Mucosa of stomach (tissue), 1 donor: ENCODE results near the gene PON1.

Experiments
- H3K27me3 ChIP-seq: one replicate; pipeline ENCODE4 v1.7.0; 2013; ENCODE audit warnings: mild to moderate bottlenecking, low read length; ENCODE audit not compliant: control insufficient read depth, insufficient read depth
- H3K36me3 ChIP-seq: one replicate; pipeline ENCODE4 v1.7.0; 2013; ENCODE audit warnings: low read length; ENCODE audit not compliant: control insufficient read depth, insufficient read depth
- H3K4me1 ChIP-seq: one replicate; pipeline ENCODE4 v1.7.0; 2013; ENCODE audit warnings: mild to moderate bottlenecking, low read length; ENCODE audit not compliant: control insufficient read depth, insufficient read depth
- H3K4me3 ChIP-seq: one replicate; pipeline ENCODE4 v1.7.0; 2013; ENCODE audit warnings: low read length
- H3K9ac ChIP-seq: one replicate; pipeline ENCODE4 v1.7.0; 2013; ENCODE audit warnings: mild to moderate bottlenecking, low read length, moderate library complexity
- H3K9me3 ChIP-seq: one replicate; pipeline ENCODE4 v1.7.0; 2013; ENCODE audit warnings: mild to moderate bottlenecking, low read length, moderate library complexity; ENCODE audit not compliant: control insufficient read depth
- donor health status: Pancreatic carcinoma.

Gene PON1

DNA sequence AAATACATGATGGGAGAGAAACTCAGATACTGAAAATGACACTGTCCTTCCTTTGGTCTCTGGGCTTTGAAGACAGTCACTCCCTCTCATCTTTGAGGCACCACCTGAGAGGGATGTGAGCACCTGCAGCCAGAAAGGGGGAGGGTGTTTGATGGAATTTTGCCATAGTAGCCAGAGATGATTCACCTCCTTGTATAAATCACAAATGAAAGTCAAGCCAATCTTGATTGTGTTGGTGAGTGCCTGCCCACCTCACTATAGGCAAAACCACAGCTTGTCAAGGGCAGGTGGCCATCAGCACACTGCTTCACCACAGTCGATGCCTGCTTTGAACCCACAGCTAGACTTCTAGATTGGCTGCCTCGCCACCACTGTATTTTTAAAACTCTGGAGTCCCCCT is 48.2 kb downstream of the PON1 start:
- H3K4me1 ChIP-seq: peaks cover 2% of the 10 kb centered on the region
- H3K4me3 ChIP-seq: no peak overlapping the region
- no peak overlapping the region for H3K9ac ChIP-seq
- H3K36me3 ChIP-seq: no peaks in the 10 kb centered on the region
- H3K9me3 ChIP-seq: no peaks in the 10 kb centered on the region
- H3K27me3 ChIP-seq: no peaks in the 10 kb centered on the region

DNA sequence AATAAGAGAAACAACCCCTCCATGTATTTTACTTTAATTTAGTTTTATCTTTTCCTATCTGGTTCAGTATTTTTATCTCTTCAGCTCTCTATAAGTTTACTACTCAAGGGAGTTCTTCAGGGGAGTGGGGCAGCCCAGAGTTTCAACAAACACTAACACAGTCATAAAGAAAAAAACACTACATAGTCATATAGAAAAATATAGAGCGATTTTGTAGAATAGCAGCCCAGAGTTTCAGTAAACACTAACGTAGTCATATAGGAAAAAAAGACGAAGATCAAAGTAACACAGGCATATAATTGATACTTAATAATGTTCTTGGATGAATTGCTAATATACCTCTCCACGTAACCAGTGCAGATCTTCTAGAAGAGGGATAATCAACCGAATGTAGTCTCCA is 54.7 kb downstream of the PON1 start:
- H3K9ac ChIP-seq: no peak overlapping the region
- H3K27me3 ChIP-seq: no peaks in the 10 kb centered on the region
- H3K9me3 ChIP-seq: no peaks in the 10 kb centered on the region
- no peaks in the 10 kb centered on the region for H3K36me3 ChIP-seq
- peaks cover 6% of the 10 kb centered on the region for H3K4me1 ChIP-seq
- H3K4me3 ChIP-seq: no peak overlapping the region

DNA sequence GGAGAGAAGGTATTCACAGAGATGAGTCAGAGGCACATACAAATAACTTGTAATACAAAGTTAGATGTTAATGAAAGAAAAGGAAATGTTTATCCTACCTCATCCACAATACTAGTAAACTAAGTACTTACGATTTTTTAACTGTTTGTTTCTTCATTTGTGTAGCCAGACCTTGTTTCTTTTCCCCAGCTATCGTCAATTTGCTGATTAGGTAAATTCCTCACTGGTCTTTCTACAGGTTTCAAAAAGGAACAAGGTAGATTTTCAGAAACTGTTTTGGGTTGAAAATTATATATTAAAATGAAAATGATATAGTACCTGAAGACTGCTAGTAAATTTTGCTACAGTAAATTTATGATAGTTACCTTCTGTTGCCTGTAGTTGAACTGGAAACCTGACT is 56.6 kb downstream of the PON1 start:
- Histone ChIP-seq H3K27me3 (no peaks in the 10 kb centered on the region), H3K4me1 (peaks cover 6% of the 10 kb centered on the region), H3K4me3 (no peak overlapping the region), H3K9me3 (no peaks in the 10 kb centered on the region), H3K36me3 (no peaks in the 10 kb centered on the region), H3K9ac (no peak overlapping the region)

DNA sequence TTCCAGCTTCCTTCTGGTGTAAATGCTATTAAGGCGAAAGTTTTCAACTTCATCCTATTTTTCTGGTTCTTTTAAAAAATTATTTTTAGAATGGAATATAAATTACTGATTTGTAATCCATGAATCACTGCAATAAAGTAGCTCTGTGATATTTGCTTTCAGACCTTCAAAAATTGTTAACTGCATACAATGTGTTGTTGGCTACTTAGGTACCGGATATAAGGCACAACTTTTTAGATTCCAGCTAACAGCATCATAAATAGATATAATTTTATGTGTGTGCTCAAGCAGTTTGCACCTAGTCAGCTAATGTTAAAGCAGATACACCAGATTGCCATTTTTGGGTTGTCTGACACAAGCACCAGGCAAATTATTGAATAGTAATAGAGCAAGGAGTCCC is 58.7 kb downstream of the PON1 start:
- H3K9ac ChIP-seq: no peak overlapping the region
- H3K9me3 ChIP-seq: no peaks in the 10 kb centered on the region
- no peaks in the 10 kb centered on the region for H3K4me1 ChIP-seq
- no peaks in the 10 kb centered on the region for H3K27me3 ChIP-seq
- H3K36me3 ChIP-seq: no peaks in the 10 kb centered on the region
- H3K4me3 ChIP-seq: no peak overlapping the region

DNA sequence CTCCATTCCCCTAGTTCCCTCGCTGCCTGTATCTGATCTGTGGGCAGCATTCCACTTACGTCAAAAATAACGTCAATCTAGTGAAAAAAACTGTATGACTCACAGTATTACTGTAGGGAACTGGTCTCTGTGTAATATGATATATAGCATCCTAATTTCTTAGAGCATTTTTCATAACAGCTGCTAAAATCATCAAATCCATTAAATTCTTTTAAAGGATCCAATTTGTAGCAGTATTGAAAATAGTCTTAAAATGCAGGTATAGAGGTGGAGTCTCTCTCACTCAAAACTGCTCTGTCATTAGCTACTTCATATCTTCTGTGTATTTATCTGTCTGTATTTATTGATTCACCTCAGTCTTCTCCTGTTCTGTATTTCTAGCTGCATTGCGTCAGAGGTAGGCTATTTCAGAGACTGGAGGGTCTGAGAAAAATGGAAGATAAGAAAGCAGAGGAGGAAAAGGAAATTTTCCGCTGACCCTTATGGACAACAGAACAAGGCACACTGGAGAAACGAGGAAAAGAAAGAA is 59.9 kb downstream of the PON1 start:
- no peak overlapping the region for H3K4me3 ChIP-seq
- no peaks in the 10 kb centered on the region for H3K4me1 ChIP-seq
- H3K27me3 ChIP-seq: no peaks in the 10 kb centered on the region
- no peak overlapping the region for H3K9ac ChIP-seq
- no peaks in the 10 kb centered on the region for H3K36me3 ChIP-seq
- no peaks in the 10 kb centered on the region for H3K9me3 ChIP-seq

DNA sequence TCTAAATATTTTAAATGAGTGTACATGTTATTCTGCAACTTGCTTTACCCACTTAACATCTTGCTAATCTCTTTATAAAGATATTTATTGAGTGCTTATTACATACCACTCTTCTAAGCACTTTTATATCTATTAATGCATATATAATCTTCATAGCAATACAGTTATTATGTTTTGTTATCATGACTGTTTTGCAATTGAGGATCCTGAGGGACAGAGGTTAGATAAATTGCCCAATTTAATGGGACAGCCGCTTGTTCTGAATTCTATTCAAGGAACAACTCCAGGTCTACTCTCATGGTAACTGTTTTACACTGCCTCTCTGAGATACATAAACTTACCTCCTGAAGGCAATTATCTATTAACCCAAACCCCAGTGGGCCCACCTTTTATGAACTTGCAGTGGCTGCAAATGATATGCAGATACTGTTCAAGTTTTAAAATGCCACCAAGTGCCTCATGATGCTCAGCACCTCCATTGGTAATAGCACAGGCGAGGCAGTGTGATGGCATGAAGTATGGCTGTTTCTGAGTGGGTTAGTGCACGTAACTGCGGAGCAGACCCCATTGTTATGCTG is 60.5 kb downstream of the PON1 start:
- Histone ChIP-seq H3K9ac (no peak overlapping the region), H3K9me3 (no peaks in the 10 kb centered on the region), H3K36me3 (no peaks in the 10 kb centered on the region), H3K27me3 (no peaks in the 10 kb centered on the region), H3K4me1 (no peaks in the 10 kb centered on the region), H3K4me3 (no peak overlapping the region)

DNA sequence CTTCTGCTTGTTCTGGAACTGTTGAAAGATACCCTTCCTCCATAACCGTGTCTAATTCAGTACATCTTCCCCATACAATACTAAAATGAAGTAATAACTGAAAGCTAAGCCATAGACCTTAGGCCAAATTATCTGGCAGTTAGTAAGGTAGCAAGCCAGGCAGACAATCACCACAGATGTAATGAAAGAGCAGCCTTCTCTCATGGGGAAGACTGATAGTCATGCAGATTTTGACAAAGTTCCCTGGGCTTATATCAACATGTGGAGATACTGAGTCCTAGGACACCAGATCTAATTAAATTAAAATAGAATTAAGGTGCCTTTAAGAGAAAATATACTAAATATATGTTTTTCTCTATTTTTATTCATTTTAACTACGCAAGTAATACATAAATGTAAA is 61.5 kb downstream of the PON1 start:
- H3K4me3 ChIP-seq: no peak overlapping the region
- no peak overlapping the region for H3K9ac ChIP-seq
- no peaks in the 10 kb centered on the region for H3K27me3 ChIP-seq
- no peaks in the 10 kb centered on the region for H3K4me1 ChIP-seq
- no peaks in the 10 kb centered on the region for H3K36me3 ChIP-seq
- H3K9me3 ChIP-seq: no peaks in the 10 kb centered on the region

DNA sequence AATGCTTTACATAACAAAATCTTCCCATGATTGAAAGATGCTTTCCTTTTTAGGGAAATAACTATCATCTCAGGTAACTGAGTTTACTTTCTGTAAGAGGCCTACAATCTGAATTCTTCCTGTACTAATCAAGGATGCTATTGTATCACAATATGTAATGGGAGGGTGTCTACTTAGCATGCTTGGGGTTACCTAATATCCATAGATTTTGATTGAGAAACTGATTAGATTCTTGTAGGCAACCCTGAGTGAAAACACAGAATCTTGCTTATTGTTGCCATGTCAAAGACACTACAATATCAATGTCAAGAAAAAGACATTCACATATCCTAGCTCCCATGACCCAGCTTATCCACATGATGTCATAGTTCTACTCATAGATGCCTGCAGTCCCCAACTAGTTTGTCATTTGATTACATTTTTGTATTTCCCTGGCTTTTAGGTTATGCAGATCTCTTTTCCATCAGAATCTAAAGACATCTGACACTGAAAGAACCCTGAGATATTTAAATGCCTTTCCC is 62.4 kb downstream of the PON1 start:
- H3K27me3 ChIP-seq: no peaks in the 10 kb centered on the region
- H3K9ac ChIP-seq: no peak overlapping the region
- H3K9me3 ChIP-seq: no peaks in the 10 kb centered on the region
- H3K4me3 ChIP-seq: no peak overlapping the region
- H3K4me1 ChIP-seq: no peaks in the 10 kb centered on the region
- no peaks in the 10 kb centered on the region for H3K36me3 ChIP-seq

DNA sequence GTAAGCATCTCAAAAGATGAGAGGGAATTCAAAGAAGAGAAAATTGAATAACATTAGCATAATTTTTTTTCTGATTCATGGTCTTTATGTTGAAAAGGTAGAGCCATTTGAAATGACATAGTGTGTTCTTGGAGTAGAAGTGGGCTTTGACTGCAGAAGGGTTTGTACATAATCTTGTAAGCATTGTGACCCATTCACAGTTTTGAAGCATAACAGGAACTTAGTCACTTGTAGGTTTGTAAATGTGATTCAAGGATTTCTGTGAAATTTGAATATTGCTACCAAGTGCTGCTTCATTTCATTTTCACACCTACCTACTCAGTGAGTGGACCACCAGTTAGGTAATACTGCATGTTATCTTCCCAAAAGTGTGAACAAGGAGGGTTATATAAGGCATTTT is 68.6 kb downstream of the PON1 start:
- no peaks in the 10 kb centered on the region for H3K27me3 ChIP-seq
- H3K9me3 ChIP-seq: no peaks in the 10 kb centered on the region

DNA sequence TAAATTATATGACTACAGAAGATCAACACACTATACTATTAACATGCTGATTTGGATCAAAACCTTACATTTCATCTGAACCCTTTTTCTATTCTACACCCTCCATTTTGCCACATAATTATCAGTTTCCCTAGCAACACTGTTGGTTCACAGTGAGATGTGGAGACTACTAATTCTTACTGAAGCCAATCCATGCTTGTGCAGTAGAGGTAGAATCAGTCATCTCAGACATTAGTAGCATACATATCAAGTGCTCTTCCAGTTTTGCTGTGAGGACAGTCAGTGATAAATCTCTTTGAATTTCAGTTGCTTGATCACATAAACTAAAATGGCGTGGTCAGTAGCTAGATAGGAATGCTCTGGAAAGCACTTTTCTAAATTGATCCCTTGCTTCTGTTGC is 70.3 kb downstream of the PON1 start:
- H3K4me3 ChIP-seq: no peak overlapping the region
- H3K4me1 ChIP-seq: no peaks in the 10 kb centered on the region
- H3K27me3 ChIP-seq: no peaks in the 10 kb centered on the region
- H3K9ac ChIP-seq: no peak overlapping the region
- H3K36me3 ChIP-seq: no peaks in the 10 kb centered on the region
- no peaks in the 10 kb centered on the region for H3K9me3 ChIP-seq

More for the DNA sequence above, 68.6 kb downstream of the PON1 start:
- H3K4me1 ChIP-seq: no peaks in the 10 kb centered on the region
- no peaks in the 10 kb centered on the region for H3K36me3 ChIP-seq
- no peak overlapping the region for H3K4me3 ChIP-seq
- H3K9ac ChIP-seq: no peak overlapping the region

DNA sequence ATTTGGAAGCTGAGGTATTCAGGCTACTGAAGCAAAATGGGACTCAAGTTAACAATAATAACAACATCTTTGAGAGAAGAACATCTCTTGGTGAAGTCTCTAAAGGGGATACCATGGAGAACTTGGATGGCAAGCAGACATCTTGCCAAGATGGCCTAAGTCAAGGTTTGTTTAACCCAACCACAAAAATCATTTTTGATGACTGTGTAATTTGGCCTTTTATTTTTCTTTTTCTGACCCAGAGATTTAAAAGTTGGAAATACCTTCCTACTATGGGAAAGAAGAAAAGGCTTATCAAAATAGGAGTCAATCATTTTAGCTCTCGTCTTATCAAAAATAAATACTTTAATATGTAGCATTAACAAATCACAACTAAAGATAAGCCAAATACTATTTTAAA is 72.4 kb downstream of the PON1 start:
- Histone ChIP-seq H3K9ac (no peak overlapping the region), H3K36me3 (no peaks in the 10 kb centered on the region), H3K4me1 (no peaks in the 10 kb centered on the region), H3K4me3 (no peak overlapping the region), H3K9me3 (no peaks in the 10 kb centered on the region), H3K27me3 (no peaks in the 10 kb centered on the region)

DNA sequence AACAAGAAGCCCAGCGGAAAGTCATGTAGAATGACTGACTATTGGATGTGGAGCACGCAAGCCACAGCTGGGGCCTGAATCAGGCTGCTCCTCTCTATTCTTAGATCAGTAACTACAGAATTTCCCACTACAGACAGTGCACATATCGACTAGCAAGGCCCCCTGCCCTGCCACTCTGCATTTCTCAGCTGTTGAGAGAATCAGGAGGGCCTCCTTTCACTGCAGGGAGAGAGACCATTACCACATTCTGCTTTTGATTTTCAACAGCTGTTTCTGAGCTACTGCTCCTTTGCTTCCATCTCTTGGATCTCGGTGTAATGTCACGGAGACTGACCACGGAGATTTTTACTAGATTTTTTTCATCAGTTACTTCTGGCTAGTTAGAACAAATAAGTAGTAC is 73.8 kb downstream of the PON1 start:
- Histone ChIP-seq H3K9ac (no peak overlapping the region), H3K4me3 (no peak overlapping the region), H3K27me3 (no peaks in the 10 kb centered on the region), H3K36me3 (no peaks in the 10 kb centered on the region), H3K9me3 (no peaks in the 10 kb centered on the region), H3K4me1 (no peaks in the 10 kb centered on the region)
